SK-N-SH treated with all-trans-retinoic acid at 6 μM for 48 hours (cell line): ENCODE results near the gene UAP1L1.

Experiments
- ATAC-seq: fragments of 200-7000 bp; cut with Tn5 transposase; 3 replicates; pipeline ENCODE4 v1.9.1; 2020; ENCODE audit warnings: mild to moderate bottlenecking, moderate library complexity
- ARNTL ChIP-seq: fragments of 450-650 bp; formaldehyde crosslinking; IDR thresholded peaks from 2 replicates; pipeline ENCODE4 v1.5.0; 2020; ENCODE audit warnings: low read depth, mild to moderate bottlenecking, moderate library complexity, borderline replicate concordance
- BACH2 ChIP-seq: fragments of 250-450 bp; sonication (Bioruptor Pico); IDR thresholded peaks from 2 replicates; pipeline ENCODE4 v1.9.0; 2021; ENCODE audit warnings: mild to moderate bottlenecking, borderline replicate concordance
- CSDC2 ChIP-seq: fragments of 250-450 bp; sonication (Bioruptor Pico); IDR thresholded peaks from 2 replicates; pipeline ENCODE4 v1.5.0; 2020; ENCODE audit warnings: mild to moderate bottlenecking, moderate library complexity
- ESRRG ChIP-seq: fragments of 250-450 bp; sonication (Bioruptor Pico); IDR thresholded peaks from 2 replicates; pipeline ENCODE4 v1.6.1; 2021; ENCODE audit warnings: mild to moderate bottlenecking
- GLIS3 ChIP-seq: fragments of 250-450 bp; sonication (Bioruptor Pico); IDR thresholded peaks from 2 replicates; pipeline ENCODE4 v1.5.0; 2020; ENCODE audit warnings: mild to moderate bottlenecking, moderate library complexity
- ISL1 ChIP-seq: fragments of 250-450 bp; sonication (Bioruptor Pico); IDR thresholded peaks from 2 replicates; pipeline ENCODE4 v2.1.2; 2022; ENCODE audit warnings: mild to moderate bottlenecking, moderate library complexity
- PPARA ChIP-seq: fragments of 250-450 bp; sonication (Bioruptor Pico); IDR thresholded peaks from 2 replicates; pipeline ENCODE4 v1.5.0; 2020; ENCODE audit warnings: mild to moderate bottlenecking, borderline replicate concordance
- RARB ChIP-seq: fragments of 250-450 bp; sonication (Bioruptor Pico); IDR thresholded peaks from 2 replicates; pipeline ENCODE4 v1.8.0; 2021; ENCODE audit warnings: mild to moderate bottlenecking, moderate library complexity
- TCF4 ChIP-seq: fragments of 250-450 bp; sonication (Bioruptor Pico); IDR thresholded peaks from 2 replicates; pipeline ENCODE4 v1.8.0; 2021; ENCODE audit warnings: mild to moderate bottlenecking, moderate library complexity, borderline replicate concordance
- TOX ChIP-seq: fragments of 250-450 bp; sonication (Bioruptor Pico); IDR thresholded peaks from 2 replicates; pipeline ENCODE4 v1.8.0; 2021; ENCODE audit warnings: mild to moderate bottlenecking, moderate library complexity, borderline replicate concordance
- ZC3H10 ChIP-seq: fragments of 250-450 bp; sonication (Bioruptor Pico); IDR thresholded peaks from 2 replicates; pipeline ENCODE4 v1.5.1; 2021; ENCODE audit warnings: mild to moderate bottlenecking, moderate library complexity
- ZFP3 ChIP-seq: fragments of 250-450 bp; sonication (Bioruptor Pico); IDR thresholded peaks from 2 replicates; pipeline ENCODE4 v1.5.0; 2020; ENCODE audit warnings: mild to moderate bottlenecking, moderate library complexity
- ZFP30 ChIP-seq: fragments of 450-650 bp; formaldehyde crosslinking; IDR thresholded peaks from 2 replicates; pipeline ENCODE4 v1.5.0; 2022; ENCODE audit warnings: mild to moderate bottlenecking, moderate library complexity
- ZNF565 ChIP-seq: fragments of 450-650 bp; formaldehyde crosslinking; conservative IDR thresholded peaks from 2 replicates; pipeline ENCODE4 v1.5.0; 2020; ENCODE audit warnings: low read depth, mild to moderate bottlenecking, moderate library complexity
- ZNF70 ChIP-seq: fragments of 450-650 bp; formaldehyde crosslinking; IDR thresholded peaks from 2 replicates; pipeline ENCODE4 v1.5.0; 2020; ENCODE audit warnings: mild to moderate bottlenecking, moderate library complexity
- TF ChIP-seq, protein P1 (sequence below): fragments of 250-450 bp; sonication (Bioruptor Pico); IDR thresholded peaks from 2 replicates; pipeline ENCODE4 v1.5.0; 2020; ENCODE audit warnings: mild to moderate bottlenecking, moderate library complexity
- TF ChIP-seq, protein P2 (sequence below): fragments of 250-450 bp; sonication (Bioruptor Pico); IDR thresholded peaks from 2 replicates; pipeline ENCODE4 v1.5.1; 2021; ENCODE audit warnings: mild to moderate bottlenecking, moderate library complexity
- TF ChIP-seq, protein P3 (sequence below): fragments of 250-450 bp; sonication (Bioruptor Pico); IDR thresholded peaks from 2 replicates; pipeline ENCODE4 v1.8.0; 2021; ENCODE audit warnings: low read depth, mild to moderate bottlenecking, moderate library complexity, borderline replicate concordance
- TF ChIP-seq, protein P4 (sequence below): fragments of 250-450 bp; sonication (Bioruptor Pico); IDR thresholded peaks from 2 replicates; pipeline ENCODE4 v1.5.1; 2020; ENCODE audit warnings: low read depth, mild to moderate bottlenecking, moderate library complexity

The UAP1L1 gene

DNA sequence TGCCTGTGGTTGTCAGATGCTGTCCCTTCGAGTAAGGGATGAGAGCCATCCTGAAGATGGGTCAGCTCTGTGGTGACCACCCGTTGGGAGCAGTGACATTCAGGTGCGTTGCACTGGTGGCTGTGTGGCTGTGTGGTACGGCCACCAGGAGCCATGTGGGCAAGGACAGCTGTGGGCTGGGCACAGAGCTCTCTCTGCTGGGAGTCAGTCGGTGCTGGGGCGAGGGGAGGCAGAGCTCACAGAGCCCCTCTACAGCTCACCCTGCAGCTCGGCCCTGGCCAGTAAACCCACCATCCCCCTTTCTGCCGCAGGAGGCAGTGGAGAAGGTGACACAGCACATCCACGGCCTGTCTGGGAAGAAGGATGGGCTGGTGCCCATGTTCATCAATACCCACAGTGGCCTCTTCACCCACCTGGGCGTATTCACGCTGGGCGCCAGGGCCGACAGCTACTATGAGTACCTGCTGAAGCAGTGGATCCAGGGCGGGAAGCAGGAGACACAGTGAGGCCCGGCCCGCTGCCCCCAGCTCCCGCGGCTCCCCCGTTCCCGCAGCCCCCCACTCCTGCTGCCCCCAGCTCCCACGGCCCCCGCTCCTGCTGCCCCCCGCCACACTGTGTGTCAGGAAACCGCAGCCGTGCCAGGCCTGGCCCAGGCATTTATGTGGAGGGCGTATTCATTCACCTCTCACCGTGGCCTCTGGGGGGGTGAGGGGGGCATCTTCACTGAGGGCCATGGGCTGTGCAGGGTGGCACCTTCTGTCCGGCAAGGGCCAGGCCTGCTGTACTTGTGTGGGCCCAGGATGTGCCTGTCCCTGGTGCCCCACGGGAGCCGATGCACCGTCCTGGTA lies 28.7 kb downstream of the UAP1L1 start:
- no peak for TF ChIP-seq ZNF70 (CRISPR knock-in tag)
- TF ChIP-seq, protein P1, sequence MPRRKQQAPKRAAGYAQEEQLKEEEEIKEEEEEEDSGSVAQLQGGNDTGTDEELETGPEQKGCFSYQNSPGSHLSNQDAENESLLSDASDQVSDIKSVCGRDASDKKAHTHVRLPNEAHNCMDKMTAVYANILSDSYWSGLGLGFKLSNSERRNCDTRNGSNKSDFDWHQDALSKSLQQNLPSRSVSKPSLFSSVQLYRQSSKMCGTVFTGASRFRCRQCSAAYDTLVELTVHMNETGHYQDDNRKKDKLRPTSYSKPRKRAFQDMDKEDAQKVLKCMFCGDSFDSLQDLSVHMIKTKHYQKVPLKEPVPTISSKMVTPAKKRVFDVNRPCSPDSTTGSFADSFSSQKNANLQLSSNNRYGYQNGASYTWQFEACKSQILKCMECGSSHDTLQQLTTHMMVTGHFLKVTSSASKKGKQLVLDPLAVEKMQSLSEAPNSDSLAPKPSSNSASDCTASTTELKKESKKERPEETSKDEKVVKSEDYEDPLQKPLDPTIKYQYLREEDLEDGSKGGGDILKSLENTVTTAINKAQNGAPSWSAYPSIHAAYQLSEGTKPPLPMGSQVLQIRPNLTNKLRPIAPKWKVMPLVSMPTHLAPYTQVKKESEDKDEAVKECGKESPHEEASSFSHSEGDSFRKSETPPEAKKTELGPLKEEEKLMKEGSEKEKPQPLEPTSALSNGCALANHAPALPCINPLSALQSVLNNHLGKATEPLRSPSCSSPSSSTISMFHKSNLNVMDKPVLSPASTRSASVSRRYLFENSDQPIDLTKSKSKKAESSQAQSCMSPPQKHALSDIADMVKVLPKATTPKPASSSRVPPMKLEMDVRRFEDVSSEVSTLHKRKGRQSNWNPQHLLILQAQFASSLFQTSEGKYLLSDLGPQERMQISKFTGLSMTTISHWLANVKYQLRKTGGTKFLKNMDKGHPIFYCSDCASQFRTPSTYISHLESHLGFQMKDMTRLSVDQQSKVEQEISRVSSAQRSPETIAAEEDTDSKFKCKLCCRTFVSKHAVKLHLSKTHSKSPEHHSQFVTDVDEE: no peak
- no peak for TF ChIP-seq TCF4
- no peak for TF ChIP-seq ZNF565 (CRISPR knock-in tag)
- TF ChIP-seq ESRRG: no peak
- TF ChIP-seq RARB: no peak
- TF ChIP-seq CSDC2 (CRISPR knock-in tag): no peak
- TF ChIP-seq ARNTL (CRISPR knock-in tag): no peak
- no peak for TF ChIP-seq ZC3H10 (CRISPR knock-in tag)
- no peak for ATAC-seq

DNA sequence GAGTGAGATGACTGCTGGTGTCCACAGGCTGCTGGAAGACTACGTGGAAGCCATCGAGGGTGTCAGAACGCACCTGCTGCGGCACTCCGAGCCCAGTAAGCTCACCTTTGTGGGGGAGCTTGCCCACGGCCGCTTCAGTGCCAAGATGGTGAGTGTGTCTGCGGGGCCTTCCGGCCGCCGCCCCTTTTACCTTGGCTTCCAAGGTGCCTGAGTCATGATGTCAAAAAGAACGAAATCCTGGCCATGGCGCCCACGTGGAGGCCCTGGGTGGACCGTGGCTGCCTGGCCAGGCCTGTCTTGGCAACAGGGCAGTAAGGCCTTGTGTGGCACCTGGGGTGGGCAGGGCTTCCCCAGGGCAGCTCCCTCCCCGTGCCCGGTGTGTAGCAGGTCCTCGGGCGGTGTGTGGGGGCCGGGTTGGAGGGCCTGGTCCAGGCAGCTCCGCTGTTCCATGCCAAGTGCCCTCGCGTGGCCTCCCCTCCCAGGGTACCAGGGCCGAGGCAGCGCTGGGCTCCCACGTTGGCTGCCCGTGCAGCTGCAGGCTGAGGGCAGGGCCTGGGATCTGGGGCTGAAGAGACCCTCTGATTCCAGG lies 29.4 kb downstream of the UAP1L1 start:
- ATAC-seq: no peak

More for the DNA sequence above, 29.4 kb downstream of the UAP1L1 start:
- TF ChIP-seq, protein P2, sequence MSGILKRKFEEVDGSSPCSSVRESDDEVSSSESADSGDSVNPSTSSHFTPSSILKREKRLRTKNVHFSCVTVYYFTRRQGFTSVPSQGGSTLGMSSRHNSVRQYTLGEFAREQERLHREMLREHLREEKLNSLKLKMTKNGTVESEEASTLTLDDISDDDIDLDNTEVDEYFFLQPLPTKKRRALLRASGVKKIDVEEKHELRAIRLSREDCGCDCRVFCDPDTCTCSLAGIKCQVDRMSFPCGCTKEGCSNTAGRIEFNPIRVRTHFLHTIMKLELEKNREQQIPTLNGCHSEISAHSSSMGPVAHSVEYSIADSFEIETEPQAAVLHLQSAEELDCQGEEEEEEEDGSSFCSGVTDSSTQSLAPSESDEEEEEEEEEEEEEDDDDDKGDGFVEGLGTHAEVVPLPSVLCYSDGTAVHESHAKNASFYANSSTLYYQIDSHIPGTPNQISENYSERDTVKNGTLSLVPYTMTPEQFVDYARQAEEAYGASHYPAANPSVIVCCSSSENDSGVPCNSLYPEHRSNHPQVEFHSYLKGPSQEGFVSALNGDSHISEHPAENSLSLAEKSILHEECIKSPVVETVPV (CRISPR knock-in tag): no peak
- TF ChIP-seq, protein P1: no peak
- TF ChIP-seq TCF4 (no peak), CSDC2 (CRISPR knock-in tag) (no peak), ZFP30 (CRISPR knock-in tag) (no peak), ISL1 (CRISPR knock-in tag) (no peak), GLIS3 (CRISPR knock-in tag) (no peak), BACH2 (CRISPR knock-in tag) (no peak), ZNF565 (CRISPR knock-in tag) (no peak), ZFP3 (CRISPR knock-in tag) (no peak), ARNTL (CRISPR knock-in tag) (no peak), PPARA (CRISPR knock-in tag) (no peak), ESRRG (no peak), TOX (no peak)
- TF ChIP-seq, protein P3, sequence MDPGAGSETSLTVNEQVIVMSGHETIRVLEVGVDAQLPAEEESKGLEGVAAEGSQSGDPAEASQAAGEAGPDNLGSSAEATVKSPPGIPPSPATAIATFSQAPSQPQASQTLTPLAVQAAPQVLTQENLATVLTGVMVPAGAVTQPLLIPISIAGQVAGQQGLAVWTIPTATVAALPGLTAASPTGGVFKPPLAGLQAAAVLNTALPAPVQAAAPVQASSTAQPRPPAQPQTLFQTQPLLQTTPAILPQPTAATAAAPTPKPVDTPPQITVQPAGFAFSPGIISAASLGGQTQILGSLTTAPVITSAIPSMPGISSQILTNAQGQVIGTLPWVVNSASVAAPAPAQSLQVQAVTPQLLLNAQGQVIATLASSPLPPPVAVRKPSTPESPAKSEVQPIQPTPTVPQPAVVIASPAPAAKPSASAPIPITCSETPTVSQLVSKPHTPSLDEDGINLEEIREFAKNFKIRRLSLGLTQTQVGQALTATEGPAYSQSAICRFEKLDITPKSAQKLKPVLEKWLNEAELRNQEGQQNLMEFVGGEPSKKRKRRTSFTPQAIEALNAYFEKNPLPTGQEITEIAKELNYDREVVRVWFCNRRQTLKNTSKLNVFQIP (CRISPR knock-in tag): no peak
- TF ChIP-seq, protein P4, sequence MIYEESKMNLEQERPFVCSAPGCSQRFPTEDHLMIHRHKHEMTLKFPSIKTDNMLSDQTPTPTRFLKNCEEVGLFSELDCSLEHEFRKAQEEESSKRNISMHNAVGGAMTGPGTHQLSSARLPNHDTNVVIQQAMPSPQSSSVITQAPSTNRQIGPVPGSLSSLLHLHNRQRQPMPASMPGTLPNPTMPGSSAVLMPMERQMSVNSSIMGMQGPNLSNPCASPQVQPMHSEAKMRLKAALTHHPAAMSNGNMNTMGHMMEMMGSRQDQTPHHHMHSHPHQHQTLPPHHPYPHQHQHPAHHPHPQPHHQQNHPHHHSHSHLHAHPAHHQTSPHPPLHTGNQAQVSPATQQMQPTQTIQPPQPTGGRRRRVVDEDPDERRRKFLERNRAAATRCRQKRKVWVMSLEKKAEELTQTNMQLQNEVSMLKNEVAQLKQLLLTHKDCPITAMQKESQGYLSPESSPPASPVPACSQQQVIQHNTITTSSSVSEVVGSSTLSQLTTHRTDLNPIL: no peak
